ENCODE data around the gene SRP19. TPM values are rescaled to one million over a fixed set of nuclear protein-coding genes. Genes with fewer than 3 reads are reported as not detected.
A peak's percentile ranks its signal among the peaks of the same experiment; 100 is the strongest.
"Not testable (repeated sequence)": the region's sequence is repeated elsewhere in the genome, so short reads cannot be mapped to it uniquely, and the experiment has no call there.

SRP19 gene
- total RNA-seq, 1 experiment from 2014 or later: 80.4 TPM

- DNase-seq (ENCODE audit: low read depth): no peak
These were observed 9.9 kb downstream of the SRP19 start for GRCh38 chr5:112870966-112871365.

- DNase-seq (ENCODE audit: low read depth): no peak
These were observed 15.3 kb downstream of the SRP19 start for GRCh38 chr5:112876362-112876761.

GRCh38 chr5:112878101-112878500 is 17.0 kb downstream of the SRP19 start:
- no peak for DNase-seq (ENCODE audit: low read depth)

- DNase-seq (ENCODE audit: low read depth): no peak
These were observed 17.7 kb downstream of the SRP19 start for GRCh38 chr5:112878760-112879159.

DNA sequence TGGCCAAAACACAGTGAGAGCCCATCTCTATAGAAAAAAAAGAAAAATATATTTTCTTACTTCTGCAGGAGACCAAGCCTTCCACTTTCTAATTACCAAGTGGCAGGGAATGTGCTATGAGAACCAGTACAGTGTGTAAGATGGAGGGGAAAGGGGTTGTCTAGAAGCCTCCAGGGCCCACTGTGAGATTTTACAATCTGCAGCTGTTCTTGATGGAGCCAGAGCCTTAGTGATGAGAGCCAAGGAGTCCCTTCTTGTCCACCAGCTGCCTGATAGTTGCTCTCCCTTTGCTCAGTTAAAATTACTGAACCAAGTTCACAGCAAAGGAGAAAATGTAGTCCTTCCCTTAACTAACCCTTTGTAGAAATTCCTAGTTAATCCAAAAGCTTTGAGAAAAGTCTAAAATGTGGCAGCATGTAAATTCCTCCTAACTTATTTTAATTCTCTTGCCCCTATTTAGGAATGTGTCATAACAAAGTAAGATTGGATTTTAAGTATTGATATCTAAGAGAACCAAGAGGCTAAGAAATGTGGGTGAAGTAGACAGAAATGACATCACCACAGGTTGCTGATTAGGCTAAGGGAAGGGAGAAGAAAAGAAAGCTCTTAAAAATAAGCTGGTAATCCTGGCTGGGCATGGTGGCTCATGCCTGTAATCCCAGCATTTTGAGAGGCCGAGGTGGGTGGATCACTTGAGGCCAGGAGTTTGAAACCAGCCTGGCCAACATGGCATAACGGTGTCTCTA is 19.3 kb downstream of the SRP19 start:
- DNase-seq (ENCODE audit: low read depth): peak; percentile 19

DNA sequence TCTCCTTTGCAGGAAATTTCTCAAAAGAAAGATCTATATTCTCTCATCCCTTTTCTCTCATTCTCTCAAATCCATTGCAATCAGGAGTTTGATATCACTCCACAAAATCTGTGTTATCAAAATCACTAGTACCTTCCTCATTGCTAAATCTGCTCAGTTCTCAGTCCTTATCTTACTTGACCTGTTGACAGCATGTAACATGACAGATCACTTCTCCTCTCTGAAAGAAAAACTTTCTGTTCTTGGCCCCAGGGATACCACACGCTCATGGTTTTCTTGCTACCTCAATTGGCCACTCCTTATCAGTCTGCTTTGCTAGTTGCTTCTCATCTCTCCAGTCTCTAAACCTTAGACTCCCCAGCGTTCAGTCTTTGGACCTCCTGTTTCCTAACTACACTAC is 22.1 kb downstream of the SRP19 start:
- no peak for DNase-seq (ENCODE audit: low read depth)

- no peak for DNase-seq (ENCODE audit: low read depth)
These were observed 23.9 kb downstream of the SRP19 start for GRCh38 chr5:112885001-112885400.

DNA sequence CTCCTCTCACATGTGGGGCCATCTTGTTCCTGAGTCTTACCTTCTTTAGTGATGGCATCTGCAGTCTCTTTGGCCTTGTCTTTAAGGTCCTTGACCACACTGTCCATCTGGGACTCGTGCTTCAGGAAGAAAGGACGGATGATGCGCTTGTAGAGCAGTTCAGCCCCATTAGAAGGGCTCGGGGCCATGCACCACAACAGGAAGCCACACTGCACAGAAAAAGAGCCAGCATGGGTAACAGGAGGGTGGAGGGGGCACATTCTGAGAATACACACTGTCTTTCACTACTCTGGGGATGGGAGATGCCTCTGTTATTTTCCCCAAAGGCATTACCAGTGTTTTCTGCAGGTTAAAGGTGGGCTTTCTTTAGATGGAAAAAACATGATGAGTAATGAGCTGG is 25.9 kb downstream of the SRP19 start:
- DNase-seq (ENCODE audit: low read depth): no peak

DNA sequence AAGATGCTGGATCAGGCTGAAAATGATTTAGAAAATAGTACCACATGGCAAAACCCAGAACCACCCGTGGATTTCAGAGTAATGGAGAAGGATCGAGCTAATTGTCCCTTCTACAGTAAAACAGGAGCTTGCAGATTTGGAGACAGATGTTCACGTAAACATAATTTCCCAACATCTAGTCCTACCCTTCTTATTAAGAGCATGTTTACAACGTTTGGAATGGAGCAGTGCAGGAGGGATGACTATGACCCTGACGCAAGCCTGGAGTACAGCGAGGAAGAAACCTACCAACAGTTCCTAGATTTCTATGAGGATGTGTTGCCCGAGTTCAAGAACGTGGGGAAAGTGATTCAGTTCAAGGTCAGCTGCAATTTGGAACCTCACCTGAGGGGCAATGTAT is 31.0 kb downstream of the SRP19 start:
- not testable (repeated sequence) for DNase-seq (ENCODE audit: low read depth)

GRCh38 chr5:112892776-112893175 is 31.7 kb downstream of the SRP19 start:
- no peak for DNase-seq (ENCODE audit: low read depth)

DNA sequence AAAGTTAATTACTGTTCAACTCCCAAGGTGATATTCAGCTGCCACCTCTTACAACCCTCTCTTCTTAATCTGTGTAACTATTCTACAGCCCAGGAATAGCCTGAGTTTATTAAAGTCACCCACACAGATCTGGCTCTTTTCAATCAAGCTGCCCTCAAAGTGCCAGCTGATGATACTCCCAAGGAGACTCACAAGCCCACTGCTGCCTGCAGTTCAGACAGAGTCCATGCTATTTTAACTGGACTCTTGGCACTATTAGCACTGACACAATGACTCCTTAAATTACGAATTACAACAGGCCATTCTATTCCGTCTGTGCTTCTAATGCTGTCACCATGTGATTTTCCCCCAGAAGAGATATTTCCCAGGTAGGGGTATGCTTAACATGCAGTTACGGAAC is 34.6 kb downstream of the SRP19 start:
- no peak for DNase-seq (ENCODE audit: low read depth)

DNA sequence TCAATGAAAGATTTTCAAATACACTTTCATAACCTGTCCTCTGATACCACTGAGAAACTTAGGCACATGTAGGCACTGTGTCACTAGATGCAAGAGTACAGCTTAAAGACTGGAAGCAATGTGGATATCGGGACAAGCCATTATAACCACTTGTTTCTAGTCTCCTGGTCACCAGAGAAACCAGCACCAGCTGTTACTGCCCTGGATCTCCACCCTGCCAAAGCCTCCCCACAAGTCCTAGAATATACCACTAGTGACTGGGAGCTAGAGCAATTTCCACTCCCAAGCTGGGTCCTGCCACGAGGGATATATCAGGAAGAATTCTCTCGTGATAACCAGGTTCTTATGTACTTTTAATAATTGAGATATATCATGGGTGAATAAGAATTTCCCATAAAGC is 41.5 kb downstream of the SRP19 start:
- DNase-seq (ENCODE audit: low read depth): no peak

DNA sequence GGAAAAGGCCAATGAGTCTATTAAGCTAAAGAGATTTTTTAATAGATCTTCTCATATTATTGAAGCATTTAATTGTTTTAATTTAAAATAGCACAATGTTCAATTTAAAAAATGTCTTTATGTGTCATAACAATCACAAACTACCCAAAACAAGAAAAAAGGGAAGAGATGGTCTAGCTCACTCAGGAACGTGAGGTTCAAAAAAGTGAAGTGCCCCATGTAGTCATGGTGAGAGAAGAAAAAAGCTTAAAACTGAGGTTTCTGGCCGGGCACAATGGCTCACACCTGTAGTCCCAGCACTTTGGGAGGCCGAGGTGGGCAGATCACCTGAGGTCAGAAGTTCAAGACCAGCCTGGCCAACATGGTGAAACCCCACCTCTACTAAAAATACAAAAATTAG is 43.9 kb downstream of the SRP19 start:
- not testable (repeated sequence) for DNase-seq (ENCODE audit: low read depth)

GRCh38 chr5:112906637-112907036 is 45.5 kb downstream of the SRP19 start:
- no peak for DNase-seq (ENCODE audit: low read depth)

GRCh38 chr5:112907166-112907631 is 46.1 kb downstream of the SRP19 start:
- no peak for DNase-seq (ENCODE audit: low read depth)

DNA sequence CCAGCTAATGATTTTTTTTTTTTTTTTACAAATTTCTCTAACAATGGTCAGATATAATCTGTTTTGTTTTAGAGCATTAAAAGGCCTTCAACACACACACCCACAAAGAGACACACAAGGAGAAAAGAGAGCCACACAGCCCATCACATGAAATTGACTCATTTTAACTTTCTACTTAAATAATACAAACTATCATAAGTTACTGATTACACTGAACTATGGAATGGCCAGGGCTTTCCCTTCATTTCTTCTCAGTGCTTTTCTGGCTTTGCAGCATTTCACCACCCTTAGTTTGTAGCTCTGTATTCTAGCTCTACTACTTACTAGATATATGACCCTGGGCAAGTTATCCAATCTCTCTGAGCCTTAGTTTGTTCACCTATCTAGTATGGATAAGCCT is 47.8 kb downstream of the SRP19 start:
- no peak for DNase-seq (ENCODE audit: low read depth)

DNA sequence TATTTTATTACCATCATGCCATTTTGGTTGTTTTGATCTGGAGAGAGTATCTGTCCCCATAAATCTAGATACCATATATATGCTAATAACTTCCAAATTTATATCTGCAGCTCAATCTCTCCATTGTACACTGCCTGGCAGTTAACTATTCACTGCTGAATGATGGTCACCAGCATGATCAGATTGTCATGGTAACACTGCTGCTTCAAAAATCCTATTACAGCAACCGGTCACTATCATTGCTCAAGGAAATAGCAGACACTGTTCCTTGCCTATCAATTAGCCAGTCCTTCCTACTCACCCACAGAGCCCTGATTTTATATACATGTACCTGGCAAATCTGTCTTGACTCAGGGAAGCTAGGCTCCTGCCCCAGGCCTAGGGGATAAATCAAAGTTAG is 49.4 kb downstream of the SRP19 start:
- no peak for DNase-seq (ENCODE audit: low read depth)

- DNase-seq (ENCODE audit: low read depth): peak; percentile 11
These were observed 53.5 kb downstream of the SRP19 start for GRCh38 chr5:112914584-112914983.

DNA sequence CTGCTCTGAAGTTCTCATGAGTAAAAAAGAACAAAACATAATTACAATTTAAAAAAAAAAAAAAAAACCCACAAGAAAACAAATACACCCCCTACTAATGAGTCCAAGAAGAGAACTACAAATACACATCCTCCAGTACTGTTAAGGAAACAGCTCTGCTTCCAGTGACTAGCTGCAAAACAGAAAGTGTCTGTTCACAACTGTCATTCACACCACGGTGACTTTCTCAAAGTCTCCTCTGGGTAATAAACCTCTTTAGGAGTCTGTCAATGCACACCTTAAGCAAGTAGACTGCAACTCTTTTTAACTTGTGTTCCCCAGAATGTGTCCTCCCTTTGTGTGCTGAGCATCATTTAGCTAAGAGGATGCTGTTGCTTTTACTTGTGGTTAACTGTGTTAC is 54.7 kb downstream of the SRP19 start:
- DNase-seq (ENCODE audit: low read depth): no peak

- DNase-seq (ENCODE audit: low read depth): no peak
These were observed 56.4 kb downstream of the SRP19 start for GRCh38 chr5:112917453-112917995.

- DNase-seq (ENCODE audit: low read depth): no peak
These were observed 57.0 kb downstream of the SRP19 start for GRCh38 chr5:112918136-112918535.

DNA sequence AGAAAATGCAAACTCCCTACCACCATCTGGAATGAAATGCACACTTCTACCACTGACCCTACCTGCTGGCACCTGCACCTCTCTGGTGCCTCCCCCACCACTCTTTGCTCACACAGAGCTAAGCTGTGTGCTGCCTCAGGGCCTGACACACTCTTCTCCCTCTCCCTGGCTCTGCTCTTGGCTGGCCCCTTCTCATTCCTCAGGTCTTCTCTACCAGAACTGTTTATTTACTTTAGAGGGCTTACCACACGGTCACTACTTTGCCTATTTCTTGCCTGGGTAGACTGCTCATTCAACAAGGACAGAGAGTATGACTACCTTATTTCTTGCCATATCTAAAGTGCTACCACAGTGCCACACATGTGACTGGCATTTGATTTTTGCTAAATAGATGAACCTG is 57.6 kb downstream of the SRP19 start:
- no peak for DNase-seq (ENCODE audit: low read depth)

Data from LHCN-M2 (cell line).